DMS53 (cell line): ENCODE data around the gene VGLL3.
"Not testable (repeated sequence)": the region's sequence is repeated elsewhere in the genome, so short reads cannot be mapped to it uniquely, and the experiment has no call there.

Experiments
- DNase-seq: peaks from one replicate; lab custom pipeline; 2025; lab: John Stamatoyannopoulos, UW

VGLL3 gene

DNA sequence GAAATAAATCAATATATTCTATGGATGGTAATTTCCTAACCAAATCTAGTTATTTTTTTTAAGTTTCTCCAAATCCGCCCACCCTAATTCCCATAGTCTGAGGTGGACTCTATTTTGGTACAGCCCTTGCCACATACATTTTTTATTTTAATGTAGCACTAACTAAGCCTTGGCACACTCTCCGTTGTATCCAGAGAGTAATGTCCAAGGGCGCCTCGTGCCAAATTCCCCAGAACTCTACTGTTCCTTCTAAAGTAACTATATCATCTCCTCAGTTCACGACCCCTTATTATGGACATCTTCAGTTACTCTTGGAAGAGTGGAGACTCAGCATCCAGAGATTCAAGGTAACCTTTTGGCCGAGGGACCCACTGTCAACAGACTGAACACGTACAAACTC lies 1.3 kb downstream of the VGLL3 start:
- no peak for DNase-seq

DNA sequence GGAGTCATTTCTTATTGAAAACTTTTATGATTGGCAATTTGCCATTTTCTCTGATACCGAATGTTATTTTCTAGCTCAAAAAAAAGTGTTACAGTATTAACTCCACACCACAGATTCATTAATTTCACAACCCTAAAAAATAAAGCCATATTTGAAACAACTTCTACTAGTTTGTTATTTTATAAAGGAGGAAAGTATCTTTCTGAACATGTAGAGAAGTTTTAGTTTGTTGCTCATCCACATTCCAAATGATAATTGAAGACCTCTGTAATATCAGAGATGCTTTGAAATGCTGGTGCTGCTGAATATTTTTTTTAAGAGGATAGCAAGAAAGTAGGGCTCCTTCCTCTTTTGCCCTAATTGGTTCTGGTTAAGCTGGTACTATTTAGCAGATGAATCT lies 1.9 kb downstream of the VGLL3 start:
- no peak for DNase-seq

DNA sequence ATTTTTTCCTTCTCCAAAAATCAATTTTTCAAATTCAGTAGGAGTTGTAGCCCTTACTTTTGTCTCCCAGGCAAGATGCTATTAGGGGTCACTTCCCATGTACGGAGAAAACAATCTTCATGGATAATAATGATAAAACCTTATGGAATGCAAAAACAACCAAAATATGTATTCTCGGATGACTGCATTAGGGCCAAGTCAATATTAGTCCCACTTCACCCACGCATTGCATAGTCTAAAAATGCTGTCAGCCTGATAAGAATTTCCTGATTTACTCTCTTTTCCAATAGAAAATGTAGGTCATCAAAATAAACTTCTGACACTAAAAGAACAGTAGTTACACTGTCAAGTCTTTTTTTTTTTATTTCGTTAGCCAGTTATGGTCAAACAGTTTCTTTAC lies 2.7 kb downstream of the VGLL3 start:
- DNase-seq, result no peak

DNA sequence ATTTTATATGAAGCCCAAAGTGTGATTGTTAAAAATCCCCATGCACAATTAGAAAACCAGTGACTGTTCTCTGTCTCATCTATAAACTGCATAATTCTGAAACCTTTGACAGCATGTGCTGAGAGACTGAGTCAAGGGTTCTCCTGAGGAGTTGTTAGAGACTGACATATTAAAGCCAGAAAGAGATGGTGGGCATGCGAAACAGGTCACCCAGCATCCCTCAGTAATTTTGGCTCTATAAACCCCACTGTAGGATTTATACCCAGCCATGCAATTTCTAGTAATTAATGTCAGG lies 3.6 kb downstream of the VGLL3 start:
- no peak for DNase-seq

DNA sequence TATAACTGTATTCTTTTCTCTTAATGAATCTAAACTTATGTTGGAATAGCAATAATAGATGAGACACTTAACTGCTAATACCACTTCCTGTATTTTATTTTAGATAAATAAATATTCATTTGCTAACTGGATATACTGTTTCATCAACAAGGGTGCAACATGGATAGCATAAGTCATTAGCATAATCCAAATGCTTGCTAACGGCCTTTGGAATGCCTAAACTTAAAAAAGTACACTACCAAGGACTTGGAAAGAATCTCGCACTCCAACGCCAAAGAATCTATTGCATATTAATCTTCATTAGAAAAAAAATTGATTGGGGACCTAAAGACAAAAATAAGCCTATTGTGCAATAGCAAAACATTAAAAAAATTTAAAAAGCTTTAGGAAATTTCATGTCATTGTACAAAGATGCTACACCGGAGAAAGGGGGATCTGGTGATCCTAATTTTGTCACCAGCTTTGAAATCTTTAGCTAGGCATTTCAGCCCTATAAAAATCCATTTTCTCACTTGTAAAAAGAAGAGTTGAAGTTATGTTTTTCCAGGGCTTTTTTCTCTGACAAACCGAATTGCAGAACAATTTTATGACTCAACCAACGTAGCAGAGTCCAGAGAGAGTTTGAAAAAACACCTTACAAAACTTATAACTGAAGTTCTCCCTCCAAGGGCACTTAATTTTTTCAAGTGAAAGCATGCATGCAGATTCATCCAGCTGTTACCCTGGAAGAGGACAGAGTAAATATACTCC lies 4.1 kb downstream of the VGLL3 start:
- no peak for DNase-seq

DNA sequence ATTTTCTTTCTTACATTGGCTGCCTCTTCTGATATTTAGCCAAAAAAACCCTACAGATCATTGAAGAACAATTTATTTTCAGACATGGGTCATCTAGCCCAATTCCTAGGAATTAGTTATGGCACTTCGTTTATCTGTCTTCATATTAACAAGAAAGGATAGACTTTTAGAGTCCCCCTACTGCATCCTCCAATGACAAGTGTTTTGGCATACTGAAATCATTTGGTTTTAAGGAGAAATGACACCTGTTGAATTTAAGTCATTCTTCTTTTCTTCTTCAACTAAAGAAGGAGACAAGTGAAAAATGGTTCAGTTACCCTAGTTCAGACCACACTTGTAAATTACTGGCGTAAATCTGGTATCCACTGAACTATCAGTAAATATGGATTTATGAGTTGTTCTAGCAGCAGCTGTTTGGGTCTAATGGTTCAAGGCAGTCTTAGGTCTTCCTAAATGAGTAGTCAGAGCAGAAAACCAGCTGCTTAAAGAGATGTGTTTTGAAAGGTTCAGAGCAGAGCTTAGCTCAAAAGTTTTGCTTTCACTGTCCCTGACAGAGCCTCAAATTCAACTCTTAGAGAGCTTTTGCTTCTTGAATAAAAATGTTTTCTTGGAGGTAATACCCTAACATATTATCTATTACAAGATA lies 5.6 kb downstream of the VGLL3 start:
- DNase-seq, result no peak

DNA sequence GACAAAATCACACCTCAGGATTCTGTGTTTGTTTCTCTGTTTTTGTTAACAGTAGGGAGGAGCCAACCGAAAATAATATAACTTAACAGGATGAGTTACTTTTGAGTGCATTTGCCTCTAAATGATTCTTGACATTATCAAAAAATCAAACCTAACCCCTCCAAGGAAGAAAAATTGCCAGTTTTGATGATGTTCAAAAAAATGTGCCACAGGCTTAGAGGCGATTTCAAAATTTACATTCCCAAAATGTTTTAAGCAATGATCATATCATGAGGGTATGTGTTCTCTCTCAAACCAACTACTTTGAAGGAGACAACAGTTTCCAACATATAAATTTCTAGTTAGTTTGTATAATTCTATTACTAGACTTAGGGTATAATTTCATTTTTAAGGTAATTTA lies 6.7 kb downstream of the VGLL3 start:
- DNase-seq, result no peak

DNA sequence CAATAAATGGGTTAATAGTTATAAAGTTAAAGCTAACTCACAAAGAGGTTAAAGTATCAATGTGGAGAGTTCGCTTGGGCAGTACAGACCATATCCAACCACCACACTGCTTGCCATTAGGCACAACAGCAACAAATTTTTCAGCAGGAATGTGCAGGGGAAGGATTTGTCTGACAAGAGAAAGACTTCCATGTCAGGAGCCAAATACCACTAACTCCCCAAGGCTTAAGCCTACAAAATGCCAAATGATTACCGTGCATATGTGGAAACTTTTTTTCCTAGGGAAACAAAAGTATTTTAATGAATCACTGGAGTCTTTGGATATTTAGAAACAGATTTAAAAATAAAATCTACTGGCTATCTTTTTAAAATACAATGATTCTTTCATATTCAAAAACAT lies 8.1 kb downstream of the VGLL3 start:
- no peak for DNase-seq

DNA sequence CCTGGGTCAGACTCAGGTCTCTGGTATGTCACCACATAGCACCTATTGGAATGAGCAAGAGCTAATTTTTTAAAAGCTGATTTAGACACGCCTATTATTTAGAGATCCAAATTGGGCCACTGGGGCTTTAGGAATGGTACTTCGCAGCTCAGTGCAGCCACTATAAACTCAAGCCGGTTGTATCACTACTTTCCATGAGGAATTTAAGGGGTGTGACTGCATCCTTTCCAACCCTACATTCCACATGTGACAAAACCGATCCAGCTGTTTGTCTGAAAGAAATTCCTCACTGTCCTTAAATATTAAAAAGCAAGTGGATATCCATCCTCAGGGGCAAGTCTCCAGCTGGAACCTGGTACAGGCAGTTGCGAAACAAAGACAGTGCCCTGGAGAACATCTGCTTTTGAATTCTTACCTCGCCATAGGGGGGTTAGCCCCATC lies 12.8 kb downstream of the VGLL3 start:
- DNase-seq, result no peak

DNA sequence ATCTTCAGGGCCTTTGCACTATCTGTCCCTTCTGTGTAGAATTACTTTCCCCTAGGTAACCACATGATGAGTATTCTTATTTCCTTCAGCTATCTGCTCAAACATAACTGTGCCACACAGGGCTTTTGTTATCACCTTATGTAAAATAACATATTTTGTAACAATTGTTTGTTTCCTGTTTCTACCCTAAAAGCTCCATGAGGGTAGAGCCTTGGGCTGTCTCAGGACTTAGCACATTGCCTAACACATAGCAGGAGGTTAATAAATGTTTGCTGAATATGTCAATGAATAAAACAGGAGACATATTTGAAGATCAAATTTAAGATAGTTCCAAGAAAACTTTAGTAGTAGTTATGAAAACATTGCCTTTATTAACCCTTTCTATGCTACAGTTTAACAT lies 14.7 kb downstream of the VGLL3 start:
- no peak for DNase-seq

DNA sequence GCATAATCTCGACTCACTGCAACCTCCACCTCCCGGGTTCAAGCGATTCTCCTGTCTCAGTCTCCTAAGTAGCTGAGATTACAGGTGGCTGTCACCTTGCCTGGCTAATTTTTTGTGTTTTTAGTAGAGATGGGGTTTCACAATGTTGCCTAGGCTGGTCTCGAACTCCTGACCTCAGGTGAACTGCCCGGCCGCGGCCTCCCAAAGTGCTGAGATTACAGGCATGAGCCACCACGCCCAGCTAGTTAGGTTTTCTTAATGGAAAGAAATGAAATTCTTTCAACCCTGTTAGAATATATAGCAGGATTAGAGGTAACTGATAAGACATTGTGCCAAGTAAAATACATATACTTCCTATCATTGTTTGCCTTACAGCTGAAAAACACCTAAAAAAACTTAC lies 16.8 kb downstream of the VGLL3 start:
- DNase-seq, result not testable (repeated sequence)

DNA sequence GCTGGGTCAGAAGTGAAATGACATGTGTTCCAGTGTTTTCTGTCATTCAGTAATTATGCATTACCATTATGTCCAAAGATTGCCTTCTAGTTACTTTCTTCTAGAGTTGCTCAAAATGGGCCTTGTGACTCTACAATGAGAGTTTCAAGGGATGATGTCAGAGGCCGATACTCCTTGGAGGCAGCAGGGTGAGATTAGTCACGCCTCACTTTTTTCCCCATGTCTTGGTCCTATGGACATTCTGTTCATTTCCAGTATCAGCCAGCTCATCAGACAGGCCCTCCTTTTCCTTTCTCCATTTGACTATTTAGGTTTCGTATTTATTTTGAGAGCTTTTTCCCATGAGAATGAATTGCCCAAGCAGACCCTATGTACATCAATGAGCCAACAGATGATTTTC lies 17.5 kb downstream of the VGLL3 start:
- DNase-seq, result no peak

DNA sequence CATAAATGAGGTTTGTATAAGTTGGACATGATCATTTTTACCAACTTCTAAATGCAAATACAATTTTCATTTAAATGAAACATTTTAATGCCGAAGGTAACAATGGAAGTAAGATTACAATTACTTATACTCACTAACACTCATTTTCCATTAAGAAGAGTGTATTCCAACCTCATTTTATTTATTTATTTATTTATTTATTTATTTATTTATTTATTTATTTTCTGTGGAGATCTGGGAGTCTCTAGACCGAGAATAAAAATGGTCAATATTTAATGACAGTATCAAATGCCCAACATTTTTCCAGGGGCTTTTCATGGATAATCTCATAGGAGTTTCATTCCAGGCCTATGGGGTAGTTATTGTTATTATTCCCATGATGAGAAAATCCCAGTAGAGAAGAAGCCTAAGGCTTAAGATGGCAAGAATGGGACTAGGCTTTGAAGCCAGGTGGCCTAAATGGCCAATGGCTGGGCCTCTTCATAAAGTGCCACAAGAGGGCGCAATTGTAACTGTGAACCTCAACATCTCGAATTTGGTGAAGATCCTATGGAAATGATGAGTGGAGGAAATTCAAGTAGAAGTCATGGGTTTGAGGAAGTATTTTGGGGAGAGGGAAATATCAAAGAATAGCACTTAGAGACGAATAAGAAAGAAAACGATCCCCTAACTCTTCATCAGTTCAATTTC lies 21.3 kb downstream of the VGLL3 start:
- peak; percentile 60 for DNase-seq

DNA sequence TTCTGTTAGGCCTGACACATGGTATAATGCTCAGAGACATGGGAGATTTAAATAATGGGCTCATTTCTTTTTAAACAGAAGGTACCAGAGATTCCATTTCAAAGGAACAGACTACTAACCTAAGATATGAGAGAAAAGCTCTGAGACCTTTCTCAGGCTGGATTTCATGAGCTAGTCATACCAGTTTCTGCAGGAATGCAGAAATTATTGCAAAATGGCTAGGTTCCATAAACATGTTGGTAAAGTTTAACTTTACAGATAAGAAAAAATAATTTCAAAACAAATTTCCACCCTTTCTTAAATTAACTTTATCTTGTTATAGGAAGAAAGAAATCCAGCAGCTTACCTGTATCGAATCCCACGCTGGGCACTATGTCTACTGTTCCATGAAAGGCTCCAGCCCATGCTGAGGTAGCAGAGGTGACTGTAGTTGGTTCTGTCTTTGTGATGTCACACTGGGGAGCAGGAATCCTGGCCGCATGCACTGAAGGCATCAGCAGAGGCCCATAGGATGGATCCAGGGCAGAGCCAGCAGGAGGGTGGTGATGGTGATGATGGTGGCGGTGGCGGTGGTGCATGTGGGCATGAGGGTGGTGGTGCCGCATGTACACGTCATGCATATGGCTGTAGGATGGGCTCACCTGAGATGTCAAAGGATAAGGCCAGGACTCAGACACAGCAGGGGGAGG lies 22.6 kb downstream of the VGLL3 start:
- DNase-seq, result no peak

DNA sequence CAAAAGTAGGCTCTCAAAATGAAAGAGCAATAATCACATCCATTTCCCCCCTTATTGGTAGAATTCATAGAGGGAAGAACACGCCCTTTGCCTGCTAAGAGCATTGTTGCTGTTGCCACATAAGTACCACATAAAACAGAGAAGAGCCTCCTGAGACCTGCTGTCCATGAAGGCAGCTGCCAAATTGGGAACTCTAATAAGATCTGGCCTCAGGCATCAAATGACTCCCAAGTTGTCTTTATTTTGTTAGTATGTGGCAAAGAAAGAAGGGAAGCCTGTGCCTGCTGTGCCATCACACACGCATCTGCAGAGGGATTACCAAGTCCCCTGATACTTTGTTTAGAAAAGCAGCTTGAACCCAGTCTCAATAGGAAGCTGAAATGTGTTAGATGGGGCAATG lies 23.9 kb downstream of the VGLL3 start:
- DNase-seq, result no peak

DNA sequence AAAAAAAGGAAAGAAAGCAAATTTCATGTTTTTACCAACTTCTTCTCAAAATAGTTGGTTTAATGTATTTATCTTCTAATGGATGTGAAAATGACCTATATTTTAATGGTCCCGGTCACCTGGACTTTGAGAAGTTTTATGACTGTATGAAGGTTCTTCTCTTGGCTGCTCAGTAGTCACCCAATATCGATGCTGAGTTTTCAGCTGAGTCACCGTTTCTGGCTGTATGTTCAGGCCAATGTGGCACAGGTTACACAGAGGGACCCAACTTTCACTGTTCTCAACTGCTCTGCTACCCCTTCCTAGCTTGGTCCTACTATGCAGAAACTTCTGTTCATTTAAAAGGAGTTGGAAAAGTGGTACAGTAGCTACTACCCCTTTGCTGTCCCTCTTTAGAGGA lies 25.8 kb downstream of the VGLL3 start:
- no peak for DNase-seq

DNA sequence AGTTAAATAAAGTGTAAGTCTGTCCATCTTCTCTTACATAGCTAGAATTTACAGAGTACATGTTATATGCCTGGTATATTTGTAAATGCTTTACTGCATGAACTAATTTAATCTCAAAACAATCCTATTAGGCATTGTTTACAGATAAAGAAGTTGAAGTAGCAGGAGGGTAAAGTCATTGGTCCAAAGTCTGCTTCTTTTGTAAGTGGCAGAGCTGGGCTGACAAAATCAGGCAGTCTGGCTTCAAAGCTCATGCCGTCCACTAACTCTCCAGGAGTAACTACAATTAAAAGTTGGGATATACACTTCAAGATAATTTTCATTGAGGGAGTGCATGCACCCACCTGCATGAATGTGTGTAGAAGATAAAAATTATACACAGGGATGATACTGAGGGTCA lies 27.3 kb downstream of the VGLL3 start:
- no peak for DNase-seq

DNA sequence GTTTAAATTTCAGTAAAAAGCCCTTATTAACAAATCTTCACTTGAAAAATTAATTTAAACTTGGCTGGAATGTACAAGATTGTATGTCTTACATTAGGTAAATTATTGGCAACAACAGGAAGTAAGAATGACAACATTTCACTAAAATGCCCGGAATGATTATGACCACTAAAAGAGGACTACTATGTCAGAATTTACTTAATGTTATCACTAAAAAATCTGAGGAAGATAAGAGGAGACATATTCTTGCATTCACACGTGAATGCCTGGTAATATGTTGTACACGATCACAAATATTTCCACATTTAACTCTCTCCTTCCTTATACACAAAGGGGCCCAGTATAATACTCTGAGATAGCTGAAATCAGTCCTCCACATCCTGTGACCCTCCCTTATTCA lies 29.7 kb downstream of the VGLL3 start:
- DNase-seq, result no peak

DNA sequence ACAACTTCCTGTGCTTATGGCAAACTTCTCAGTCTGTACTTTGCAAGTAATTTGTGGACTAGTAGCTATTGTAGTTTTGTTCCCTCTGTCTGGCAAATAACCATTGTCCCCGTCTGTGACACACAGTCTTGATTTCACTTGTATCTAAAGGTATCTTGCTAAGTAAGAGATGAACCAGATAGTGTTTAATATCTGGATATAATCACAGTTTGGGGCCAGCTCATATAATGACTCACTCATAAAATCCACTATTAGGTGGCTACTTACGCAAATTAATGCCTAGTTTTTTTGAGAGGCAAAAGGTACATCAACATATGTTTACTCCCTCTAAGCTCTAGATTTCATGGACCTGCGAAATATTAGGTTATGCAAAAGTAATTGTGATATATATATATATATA lies 30.4 kb downstream of the VGLL3 start:
- DNase-seq, result no peak

DNA sequence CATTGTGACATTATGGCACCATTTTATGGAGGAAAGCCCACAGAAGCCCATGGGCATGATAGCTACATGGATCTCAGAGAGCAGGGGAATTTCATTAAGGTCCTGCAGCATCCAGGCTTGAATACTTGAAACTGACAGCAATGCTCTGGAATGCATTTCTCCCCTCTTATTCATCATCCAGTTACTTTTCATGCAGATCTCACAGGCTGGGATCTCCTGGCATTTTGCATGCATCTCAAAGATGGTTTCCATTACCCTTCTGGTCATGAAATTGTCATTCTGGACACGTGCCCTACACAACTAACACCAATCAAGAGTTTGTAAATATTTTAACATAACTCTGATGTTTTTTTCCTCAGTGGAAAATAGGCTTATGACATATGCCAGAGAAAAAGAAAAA lies 32.4 kb downstream of the VGLL3 start:
- no peak for DNase-seq

DNA sequence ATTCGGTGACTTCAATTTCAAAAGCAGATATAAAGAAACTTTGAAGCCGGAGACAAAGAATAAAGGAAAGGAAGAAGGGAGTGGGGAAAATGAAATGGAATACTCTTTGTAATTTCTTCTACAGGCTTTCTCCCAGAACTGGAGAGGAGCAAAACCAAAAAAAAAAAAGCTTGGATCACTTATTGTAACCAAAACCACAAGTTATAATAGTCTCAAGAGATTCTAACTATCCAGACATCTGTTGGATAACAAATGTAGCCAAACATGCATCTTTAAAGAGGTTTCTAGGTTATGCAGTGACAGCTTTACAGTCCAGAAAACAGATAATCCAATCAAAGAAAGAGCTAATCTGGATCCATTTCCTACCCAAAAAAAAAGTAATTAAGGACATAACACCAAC lies 36.2 kb downstream of the VGLL3 start:
- DNase-seq, result no peak

DNA sequence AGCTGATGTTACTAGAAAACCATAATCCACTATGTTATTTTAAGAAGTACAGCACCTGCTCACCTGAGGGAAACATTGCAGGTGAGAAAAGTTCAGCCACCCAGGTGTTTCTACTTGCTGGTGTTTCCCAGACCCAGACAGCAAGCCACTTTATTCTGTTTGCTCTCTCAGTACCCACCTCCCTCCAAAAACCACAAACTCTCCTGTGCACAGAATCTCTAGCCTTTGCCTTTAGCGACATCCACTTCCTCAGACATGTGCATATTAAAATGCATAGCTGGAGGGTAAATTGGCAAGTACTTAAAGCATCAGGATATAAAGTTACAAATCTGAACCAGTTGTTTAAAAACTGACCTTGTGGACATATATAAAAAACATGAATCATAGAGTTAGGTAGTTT lies 36.7 kb downstream of the VGLL3 start:
- DNase-seq, result no peak

DNA sequence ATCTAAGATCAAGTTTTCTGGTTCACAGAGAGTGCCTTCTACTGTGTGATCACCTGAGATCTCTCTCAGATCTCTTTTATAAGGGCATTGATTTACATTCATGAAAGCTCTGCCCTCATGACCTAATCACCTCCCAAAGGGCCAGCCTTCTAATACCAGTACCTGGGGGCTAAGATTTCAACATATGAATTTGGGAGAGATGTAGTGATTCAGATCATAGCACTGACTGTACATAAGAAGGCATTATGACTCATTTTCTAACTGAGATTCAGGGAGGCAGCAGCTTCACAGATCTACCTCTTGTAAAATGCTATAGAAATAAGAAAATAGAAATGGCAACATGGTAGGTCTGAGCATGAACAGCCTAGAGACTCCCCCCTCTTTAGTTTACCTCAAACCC lies 39.6 kb downstream of the VGLL3 start:
- no peak for DNase-seq
